IPS-11a (cell line): ENCODE results near the gene GLUD1.
"Not testable (repeated sequence)": the region's sequence is repeated elsewhere in the genome, so short reads cannot be mapped to it uniquely, and the experiment has no call there.

ENCODE experiments used
- H3K4me3 ChIP-seq: one replicate; pipeline ENCODE4 v1.5.1; 2013; ENCODE audit warnings: low read depth, low read length, control low read depth

The GLUD1 gene

DNA sequence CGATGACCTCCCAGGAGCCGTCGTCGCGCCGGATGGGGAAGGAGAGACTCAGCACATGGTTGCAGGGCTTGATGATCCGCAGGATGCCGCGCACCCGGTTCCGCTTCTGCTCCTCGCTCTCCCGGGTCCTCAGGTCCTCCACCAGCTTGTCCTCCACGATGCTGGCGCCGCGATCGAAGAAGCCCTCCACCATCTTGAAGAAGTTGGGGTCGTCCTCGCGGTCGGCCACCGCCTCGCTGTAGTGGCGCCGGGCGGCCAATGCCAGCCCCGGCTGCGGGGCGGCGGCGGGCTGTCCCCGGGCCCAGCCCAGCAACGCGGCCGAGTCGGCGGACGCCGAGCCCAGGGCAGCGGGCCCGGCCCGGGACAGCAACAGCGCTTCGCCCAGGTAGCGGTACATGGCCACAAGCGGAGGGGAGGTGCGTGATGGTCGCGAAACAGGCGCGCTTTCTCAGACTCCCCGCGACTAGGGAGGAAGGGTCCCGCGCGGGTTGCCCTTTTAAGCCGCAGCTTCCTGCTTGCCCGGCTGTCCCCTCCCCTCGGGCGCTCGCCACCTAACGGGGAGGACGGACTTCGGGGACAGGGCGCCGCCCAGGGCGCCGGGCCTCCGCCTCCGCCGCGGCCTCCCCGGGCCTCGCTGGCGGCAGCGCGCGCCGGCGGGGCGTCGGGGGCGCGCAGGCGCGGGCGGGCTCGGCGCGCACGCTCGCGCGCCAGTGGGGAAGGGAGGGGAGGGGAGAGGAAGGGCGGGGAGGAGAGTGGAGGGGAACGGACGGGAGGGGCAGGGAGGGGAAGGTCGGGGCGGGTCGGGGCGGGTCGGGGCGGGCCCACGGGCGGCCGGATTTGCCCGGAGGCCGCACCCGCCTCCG lies at the start of gene GLUD1, which contains the start of gene SHLD2:
TSS of gene GLUD1 (minus strand) at position 471 of the 863 bp plus-strand sequence. CDS start at position 397, 74 bp downstream.
TSS of gene SHLD2 (plus strand) at position 834 of the 863 bp plus-strand sequence. CDS start 56,149 bp downstream, outside the sequence.
- peak within 1 kb of the TSS; percentile 64 for H3K4me3 ChIP-seq

DNA sequence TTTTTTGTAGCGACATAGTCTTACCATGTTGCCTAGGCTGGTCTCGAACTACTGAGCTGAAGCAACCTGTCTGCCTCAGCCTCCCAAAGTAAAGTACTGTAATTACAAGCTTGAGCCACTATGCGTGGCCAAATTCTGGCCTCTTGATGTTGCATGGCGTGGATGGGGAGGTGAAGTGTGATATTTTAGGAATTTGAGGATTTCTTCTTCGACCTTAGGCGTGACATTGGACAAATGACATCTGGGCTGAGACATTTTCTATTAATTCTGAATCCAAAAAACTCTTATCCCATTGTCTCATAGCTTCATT lies 48.4 kb upstream of the GLUD1 start:
- not testable (repeated sequence) for H3K4me3 ChIP-seq

DNA sequence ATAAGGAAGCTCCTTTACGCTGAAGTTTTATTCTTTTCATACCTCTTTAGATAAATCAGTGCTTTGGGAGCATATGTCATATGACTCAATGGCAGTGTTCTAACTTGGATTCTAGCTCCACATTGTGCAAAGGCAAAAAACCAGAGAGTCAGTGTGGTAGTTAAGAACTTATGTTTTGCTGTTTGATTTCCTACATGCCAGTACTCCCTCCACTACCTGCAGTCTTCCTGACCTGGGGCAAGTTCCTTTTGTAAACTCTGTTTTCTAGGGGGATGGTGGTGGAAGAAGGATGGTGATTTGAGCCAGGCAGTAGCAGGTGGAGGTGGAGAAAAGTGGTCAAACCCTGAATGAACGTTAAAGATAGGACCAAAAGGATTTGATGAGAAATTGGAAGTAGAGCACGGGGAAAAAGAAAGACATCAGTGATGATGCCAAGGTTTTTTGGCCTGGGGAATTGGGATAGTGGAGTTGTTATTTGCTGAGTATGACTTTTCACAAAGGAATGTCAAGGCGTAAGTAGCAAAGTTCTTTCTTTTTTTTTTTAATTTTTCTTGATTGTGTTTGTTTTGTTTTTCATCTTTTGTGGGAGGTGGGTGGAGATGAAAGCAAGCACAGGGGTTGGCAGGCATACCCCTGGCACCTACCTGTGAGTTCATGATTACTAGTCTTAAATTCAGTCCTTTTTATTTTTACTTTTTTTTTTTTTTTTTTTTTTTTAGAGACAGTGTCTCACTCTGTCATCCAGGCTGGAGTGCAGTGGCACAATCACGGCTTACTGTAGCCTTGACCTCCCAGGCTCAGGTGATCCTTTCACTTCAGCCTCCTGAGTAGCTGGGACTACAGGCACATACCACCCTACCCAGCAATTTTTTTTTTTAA lies 47.8 kb upstream of the GLUD1 start:
- H3K4me3 ChIP-seq, result not testable (repeated sequence)

DNA sequence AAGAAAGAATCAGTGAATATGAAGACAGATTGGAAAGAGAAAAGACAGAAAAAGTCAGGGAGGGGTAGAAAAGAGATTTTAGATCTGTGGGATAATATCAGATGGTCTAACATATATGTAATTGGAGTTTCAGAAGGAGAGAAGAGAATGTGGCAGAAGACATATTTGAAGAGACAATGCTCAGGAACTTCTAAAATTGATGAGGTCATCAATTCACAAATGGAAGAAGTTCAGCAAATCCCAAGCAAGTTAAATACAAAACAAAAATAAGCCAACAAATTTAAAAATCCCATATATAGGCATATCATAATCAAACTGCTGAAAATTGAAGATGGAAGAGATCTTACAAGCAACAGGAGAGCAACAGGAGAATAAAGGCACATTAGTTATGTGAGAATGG lies 42.8 kb upstream of the GLUD1 start:
- not testable (repeated sequence) for H3K4me3 ChIP-seq

DNA sequence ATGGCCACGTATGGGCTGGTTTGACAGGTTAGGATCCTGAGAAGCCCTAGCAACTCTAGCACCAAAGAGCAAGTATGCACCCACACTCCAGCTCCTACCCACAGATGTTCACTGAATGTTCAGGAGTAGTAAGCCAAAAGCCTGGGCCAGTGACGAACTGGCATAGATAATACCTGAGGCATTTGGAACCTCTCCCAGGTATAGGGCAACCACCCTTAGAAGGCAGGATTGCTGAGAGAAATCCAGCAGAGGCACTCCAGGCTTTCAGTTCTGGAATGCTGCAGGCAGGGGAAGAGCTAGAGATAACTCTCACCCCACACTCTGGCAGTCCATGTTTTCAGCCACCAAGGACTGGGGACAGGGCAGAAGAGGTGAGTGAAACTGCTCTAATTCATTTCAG lies 39.8 kb upstream of the GLUD1 start:
- not testable (repeated sequence) for H3K4me3 ChIP-seq

DNA sequence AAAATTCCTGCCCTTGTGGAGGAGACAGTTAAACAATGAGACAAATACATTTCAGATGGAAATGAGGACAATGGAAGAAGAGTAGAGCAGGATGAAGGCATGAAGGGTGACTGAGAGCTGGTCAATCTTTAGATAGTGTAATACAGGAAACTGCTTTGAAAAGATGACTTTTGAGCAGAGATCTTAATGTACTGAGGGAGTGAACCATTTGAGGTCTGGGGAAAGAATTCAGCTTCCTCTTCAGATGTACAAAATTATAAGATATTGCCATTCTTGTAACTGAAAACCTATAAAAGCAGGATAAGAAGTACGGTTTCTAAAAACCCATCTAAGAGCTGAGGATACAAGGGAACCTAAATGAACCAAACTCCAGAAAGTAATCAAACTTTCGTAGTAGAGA lies 39.3 kb upstream of the GLUD1 start:
- H3K4me3 ChIP-seq, result not testable (repeated sequence)

DNA sequence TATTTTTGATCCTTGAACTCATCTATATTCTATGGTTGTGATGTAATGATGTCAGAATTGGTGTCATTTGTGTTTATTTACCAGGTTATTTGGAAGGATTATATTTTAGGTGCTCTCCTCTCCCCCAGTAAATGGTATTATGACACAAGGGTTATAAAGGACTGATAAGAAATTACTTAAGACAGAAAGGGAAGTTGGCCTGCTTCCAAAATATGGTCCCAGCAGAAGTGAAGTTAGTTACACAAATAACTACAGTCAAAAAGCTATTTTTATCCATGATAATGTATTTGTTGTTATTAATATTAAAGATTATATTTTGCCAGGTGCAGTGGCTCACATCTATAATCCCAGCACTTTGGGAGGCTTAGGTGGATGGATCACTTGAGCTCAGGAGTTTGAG lies 37.5 kb upstream of the GLUD1 start:
- not testable (repeated sequence) for H3K4me3 ChIP-seq

DNA sequence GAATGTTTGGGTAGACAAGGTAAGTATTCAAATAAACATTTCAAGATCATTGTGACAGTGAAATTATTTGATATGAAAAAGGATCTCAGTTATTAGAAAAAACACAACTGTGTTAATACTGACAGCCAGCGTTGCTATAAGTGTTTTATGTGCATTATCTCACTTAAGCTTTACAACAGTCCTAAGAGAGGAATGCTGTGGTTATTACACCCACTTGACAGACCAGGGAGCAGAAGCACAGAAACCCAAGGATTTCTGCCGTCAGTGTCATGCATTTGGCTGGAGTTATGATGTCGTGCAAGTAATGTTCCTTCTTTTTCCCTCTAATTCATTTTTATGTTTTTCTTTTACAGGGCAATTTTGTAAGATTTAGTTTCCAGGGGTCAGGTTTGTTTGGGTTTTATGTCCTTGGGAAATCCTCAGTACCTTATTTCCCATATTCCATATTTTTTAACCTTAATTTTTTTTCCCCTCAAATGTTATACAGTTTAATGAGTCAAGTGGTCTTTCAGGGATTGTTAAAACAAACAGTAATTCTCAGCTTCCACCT lies 33.0 kb upstream of the GLUD1 start:
- not testable (repeated sequence) for H3K4me3 ChIP-seq

DNA sequence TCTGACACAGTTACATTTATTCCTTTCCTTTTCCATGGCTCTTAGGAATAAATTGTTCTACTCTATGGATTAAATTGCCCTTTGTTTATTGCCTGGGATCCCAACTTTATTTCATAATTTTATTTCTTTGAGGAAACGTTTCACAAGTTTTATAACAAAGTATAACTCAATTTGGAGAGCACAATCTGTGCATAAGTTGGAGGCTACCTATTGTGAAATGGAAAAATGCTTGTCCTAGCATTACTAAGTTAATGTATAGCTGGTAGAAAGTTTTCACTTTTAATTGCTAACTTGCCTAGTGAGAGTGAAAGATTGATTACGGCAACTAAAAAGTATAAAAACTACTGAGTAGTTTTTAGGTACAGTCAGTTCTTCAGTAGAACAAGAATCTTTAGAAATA lies 32.4 kb upstream of the GLUD1 start:
- H3K4me3 ChIP-seq, result not testable (repeated sequence)

DNA sequence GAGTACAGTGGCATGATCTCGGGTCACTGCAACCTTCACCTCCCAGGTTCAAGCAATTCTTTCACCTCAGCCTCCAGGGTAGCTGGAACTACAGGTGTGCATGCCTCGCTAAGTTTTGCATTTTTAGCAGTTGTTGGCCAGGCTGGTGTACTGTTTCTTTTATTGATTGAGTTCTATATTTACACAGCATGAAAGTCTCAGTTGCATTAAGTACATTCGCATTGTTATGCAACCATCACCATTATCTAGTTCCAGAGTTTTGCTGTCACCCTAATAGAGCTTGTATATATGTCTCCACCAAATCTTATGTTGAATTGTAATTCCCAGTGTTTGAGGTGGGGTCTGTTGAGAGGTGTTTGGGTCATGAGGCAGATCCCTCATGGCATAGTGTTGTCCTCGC lies 28.7 kb upstream of the GLUD1 start:
- H3K4me3 ChIP-seq, result not testable (repeated sequence)

DNA sequence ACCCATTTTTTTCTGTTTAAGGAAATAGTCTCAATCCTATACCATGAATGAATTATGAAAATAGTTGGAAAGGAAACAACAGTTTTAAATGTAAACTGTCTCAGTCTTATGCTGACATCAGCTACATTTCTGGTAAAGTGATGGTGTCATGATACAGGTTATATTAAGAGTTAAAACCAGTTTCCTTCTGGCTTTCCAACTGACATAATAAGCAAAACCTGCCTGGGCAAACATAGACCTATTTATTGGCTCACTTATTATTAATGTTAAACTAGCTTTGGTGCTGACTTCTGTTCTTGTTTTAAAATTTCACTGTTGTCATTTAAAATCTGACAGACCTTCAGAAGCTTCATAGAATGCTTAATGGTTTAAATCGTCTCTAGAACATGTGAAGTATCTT lies 24.4 kb upstream of the GLUD1 start:
- not testable (repeated sequence) for H3K4me3 ChIP-seq

DNA sequence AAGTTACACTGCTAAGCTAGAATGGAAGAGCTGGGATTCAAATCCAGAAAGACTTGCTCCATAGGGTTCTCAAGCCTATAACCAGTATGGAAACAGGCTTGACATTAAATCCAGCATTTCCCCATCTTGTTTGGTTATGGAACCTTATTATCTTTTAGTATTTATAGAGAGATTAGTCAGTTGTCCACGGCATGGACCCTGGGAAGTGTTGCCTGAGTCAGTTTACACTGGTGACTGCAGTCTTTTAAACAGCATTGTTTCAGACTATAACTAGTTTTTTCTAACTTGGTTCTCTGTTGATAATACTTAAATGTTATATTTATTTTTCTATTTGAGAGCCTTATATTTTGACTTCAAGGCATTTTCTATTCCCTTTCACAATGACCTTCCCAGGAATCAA lies 23.5 kb upstream of the GLUD1 start:
- not testable (repeated sequence) for H3K4me3 ChIP-seq

DNA sequence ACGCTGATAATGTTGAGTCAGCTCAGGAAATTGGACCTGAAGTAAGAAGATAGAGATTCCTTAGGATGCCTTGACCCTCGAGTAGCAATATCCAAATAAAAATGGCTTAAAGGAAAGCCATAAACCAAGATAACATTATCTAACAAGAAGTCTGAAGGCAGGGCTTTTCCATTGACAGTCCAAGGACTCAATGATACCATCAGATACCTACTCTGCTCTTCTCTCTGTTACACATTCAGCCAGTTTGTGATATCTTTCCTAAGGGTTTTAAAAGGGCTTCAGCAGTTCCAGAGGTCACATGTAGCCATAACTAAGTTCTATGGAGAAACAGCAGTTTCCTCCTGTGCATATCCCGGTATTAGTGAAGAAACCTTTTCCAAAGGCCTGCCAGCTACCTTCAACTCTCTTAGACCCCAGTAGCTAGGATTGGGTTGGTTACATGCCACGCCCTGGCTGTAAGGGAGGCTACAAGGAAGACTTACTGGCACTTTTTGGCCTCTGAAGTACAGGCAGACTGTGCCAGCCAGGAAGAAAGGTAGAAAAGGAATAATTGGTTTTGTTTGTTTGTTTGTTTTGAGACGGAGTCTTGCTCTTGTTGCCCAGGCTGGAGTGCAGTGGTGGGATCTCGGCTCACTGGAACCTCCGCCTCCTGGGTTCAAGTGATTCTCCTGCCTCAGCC lies 10.9 kb upstream of the GLUD1 start:
- H3K4me3 ChIP-seq, result no peak overlapping the region

DNA sequence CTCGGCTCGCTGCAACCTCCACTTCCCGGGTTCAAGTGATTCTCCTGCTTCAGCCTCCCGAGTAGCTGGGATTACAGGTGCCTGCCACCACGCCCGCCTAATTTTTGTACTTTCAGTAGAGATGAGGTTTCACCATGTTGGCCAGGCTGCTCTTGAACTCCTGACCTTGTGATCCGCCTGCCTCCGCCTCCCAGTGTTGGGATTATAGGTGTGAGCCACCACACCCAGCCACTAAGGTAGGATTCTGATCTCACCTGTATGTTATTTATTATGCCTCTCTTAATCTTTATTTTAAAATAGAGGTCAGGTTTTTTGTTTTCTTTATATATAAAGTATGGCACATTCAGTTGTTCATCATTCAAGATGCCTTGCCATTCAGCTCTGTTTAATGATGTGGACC lies 10.1 kb upstream of the GLUD1 start:
- H3K4me3 ChIP-seq, result not testable (repeated sequence)

DNA sequence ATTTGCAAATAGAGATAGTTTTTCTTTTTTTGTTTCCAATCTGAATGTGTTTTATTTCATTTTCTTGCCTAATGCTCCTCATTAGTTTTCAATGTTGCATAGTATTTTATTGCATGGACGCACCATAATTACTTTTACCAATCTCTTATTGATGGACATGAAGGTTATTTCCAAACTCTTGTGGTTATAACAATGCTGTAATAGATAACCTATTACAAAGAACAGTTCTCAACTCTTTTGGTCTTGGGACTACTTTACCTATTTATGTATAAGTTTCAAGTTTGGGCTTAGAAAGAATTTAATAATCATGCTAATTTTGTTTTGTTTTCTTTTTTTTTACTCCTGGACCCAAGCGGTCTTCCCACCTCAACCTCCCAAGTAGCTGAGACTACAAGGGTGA lies 7.4 kb upstream of the GLUD1 start:
- no peak overlapping the region for H3K4me3 ChIP-seq

DNA sequence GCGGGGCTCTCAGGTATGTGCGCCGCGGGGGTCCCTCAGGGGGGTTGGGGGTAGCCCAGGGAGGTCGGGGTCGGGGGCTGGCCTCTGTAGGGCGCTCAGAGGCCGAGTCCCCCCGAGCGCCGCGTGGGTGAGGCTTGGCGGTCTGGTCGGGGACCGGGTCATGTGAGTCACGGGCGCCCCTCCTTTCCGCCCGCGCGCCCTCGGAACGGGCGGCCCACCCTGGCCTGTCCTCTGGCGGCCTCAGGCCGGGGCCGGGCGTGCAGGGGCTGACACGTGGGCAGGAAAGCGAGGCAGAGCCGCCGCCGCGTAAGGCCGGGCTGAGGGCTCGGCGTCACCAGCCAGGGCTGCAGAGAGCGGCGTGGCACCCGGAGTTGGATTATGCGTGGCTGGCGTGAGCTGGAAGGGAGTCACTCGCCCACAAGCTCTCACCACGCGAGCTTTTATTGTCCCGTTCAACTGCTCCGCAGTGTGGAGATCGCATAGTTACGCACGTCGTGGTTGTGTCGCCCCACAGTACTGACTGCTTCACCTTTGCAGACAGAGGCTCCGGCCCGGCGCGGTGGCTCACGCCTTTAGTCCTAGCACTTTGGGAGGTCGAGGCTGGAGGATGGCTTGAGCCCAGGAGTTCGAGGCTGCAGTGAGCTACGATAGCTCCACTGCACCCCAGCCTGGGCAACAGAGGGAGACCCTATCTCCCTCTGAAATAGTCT lies 748 bp upstream of the GLUD1 start:
- peak overlapping the region; percentile 64 for H3K4me3 ChIP-seq

DNA sequence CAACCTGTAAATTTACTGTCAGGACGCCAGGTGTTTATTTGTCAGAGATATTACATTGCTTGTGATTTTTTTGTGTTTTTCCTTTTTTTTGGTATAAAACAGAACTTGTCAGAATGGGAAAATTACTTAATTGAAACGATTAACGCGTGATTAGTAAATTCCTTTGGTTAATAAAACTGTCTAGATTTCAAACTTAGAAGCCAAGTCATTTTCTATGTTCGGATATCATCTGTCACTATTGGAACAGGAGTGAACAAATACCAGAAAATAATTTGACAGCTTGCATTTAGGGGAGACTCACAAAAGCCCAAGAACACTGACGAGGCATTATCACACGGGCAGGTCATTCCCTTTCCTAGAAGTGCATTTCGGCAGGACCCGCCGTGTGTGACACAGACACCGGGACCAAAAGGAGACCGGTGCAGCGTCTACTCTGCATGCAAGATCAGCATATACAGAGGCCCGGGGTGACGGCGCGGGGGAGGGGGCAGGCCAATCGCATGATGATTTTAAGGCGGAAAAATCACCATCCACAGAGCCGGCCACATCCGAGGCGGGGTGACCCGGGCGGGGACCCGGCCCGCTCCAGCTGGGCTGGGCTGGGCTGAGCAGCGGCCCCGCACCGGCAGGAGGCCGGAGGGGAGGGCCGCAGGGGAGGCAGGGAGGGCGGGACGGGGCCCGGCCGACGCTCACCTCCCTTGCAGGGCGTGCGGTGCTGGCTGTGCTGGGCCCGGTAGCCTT lies 841 bp downstream of the GLUD1 start:
- H3K4me3 ChIP-seq, result peak overlapping the region; percentile 57

DNA sequence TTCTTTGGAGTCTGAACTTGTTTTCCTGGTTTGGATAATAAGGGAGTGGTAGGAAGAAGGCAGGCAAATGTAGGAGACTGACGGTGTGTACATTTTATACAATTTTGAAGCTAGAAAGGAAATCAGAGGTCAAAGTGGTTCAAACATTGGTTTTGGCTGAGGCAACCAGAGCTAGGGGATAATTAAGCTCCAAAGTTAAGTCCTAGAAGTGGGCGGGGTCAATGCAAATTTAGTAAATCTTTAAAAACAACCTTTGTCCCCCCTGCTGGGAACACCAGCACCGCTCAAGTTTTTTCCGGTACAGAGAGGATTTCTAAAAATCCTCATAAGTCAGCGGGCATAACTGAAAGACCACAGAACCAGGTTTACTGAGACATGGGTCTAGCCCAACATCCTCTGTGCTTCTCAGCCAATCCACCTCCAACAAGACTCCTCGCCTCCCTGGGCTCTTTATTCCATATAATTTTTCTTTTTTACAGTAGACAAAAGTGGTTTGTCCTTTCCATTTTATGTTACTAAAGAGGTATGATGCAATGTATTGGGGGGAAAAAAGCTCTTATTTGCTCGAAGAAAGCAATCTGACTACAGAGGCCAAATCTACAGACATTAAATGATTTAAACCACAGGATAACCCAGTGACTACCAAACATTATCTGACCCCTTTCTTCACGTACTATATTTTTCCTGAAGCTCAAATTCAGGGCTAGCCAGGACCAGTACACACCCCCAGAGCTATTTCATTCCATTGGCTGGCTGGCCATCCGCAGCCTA lies 1.6 kb downstream of the GLUD1 start:
- H3K4me3 ChIP-seq, result peak overlapping the region; percentile 57

DNA sequence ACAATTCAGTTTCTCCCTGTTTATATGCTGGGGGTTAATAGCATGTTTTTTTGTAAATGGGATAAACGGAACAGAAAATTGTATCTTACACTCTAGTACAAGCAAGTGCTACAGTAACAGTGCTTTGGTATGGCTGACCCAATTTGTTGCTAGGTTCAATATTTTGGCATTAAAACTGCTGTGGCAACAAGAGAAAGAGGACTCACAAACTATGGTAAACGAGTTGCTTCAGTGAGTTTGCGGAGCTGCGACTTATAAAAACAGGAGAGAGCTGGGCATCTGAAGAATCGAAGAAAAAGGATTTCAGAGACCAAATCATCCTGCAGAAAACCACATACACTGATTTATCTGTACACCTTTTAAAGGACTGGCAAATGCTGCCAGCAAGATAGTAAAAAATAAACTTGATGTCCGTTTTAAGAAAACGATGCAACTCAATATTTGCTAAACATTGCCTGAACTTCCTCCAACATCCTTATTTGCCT lies 2.2 kb downstream of the GLUD1 start:
- H3K4me3 ChIP-seq, result peak overlapping the region; percentile 57
